Measurements from ENCODE around the gene KANK3. TPM values are rescaled to one million over a fixed set of nuclear protein-coding genes. Genes with fewer than 3 reads are reported as not detected.

The KANK3 gene
- total RNA-seq, 1 experiment from 2014 or later, result 0.37 TPM

DNA sequence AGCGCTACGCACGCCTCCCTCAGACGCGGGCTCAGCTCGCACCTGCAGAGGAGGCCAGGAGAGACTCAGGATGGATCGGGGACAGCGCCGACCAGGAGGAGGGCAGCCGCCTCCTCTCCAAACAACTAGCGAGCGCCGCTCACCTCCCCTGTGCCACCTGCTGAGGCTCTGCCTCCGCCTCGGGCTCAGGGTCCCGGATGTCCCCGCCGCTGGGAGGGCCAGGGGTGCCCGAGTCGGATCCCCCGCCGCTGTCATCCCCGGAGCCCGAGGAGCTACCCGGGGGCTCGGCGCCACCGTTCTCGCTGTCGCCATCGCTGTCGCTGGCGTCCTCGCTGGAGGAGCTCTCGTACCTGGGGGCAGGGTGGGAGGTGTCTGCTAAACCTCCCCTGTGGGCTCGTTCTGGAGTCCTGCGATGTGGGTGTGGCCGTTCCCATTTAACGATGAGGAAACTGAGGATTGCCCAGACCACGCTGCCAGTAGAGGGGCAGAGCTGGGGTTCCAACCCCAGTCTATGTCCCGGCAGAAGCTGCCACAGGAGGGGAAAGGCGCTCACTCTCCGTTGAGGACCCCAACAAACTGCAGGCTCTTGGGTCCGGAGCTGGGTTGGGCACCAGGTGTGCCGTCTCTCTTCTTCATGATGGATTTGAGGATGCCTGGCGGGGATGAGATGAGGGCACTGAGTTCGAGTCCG is 9.2 kb downstream of the KANK3 start:
- Histone ChIP-seq H3K4me1 (replicated peaks; ENCODE audit: insufficient read depth) (no peaks in the 10 kb centered on the region), H3K36me3 (ENCODE audit: low read depth) (no peaks in the 10 kb centered on the region), H3K4me3 (no peak overlapping the region), H3K27ac (no peak overlapping the region), H3K79me2 (ENCODE audit: low read depth) (no peaks in the 10 kb centered on the region), H3K4me2 (no peak overlapping the region), H2AFZ (no peak overlapping the region), H3K9me2 (ENCODE audit: insufficient read depth) (no peaks in the 10 kb centered on the region), H3K9me3 (ENCODE audit: insufficient read depth, low read depth) (no peaks in the 10 kb centered on the region), H4K20me1 (ENCODE audit: insufficient read depth) (no peaks in the 10 kb centered on the region), H3K27me3 (ENCODE audit: insufficient read depth, low read depth) (no peaks in the 10 kb centered on the region), H3F3A (ENCODE audit: insufficient read depth, low read depth) (peaks cover 19% of the 10 kb centered on the region)
- ChIA-PET CTCF (interaction anchor here (0.7 kb wide), 1 partner anchor 331 kb away, joined by 3 read pairs; no protein-coding TSS in a partner anchor), POLR2A (ENCODE audit: unreplicated experiment) (interaction anchor here (0.6 to 0.7 kb wide), 2 partner anchors 79 to 180 kb away, joined by 3 read pairs; partner anchors contain the start of genes MARCHF2 and ZNF414)
- intact Hi-C loops (cut with micrococcal nuclease; ENCODE audit: unreplicated experiment), result no loop called here
- TF ChIP-seq EZH2 (IDR thresholded peaks at IDR 0.05; ENCODE audit: low read depth), result no peak
- TF ChIP-seq, protein P1, sequence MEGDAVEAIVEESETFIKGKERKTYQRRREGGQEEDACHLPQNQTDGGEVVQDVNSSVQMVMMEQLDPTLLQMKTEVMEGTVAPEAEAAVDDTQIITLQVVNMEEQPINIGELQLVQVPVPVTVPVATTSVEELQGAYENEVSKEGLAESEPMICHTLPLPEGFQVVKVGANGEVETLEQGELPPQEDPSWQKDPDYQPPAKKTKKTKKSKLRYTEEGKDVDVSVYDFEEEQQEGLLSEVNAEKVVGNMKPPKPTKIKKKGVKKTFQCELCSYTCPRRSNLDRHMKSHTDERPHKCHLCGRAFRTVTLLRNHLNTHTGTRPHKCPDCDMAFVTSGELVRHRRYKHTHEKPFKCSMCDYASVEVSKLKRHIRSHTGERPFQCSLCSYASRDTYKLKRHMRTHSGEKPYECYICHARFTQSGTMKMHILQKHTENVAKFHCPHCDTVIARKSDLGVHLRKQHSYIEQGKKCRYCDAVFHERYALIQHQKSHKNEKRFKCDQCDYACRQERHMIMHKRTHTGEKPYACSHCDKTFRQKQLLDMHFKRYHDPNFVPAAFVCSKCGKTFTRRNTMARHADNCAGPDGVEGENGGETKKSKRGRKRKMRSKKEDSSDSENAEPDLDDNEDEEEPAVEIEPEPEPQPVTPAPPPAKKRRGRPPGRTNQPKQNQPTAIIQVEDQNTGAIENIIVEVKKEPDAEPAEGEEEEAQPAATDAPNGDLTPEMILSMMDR (conservative IDR thresholded peaks at IDR 0.05), result no peak
- no TSS peak for BruUV-seq (replicated peaks)
- no peak for DNase-seq

DNA sequence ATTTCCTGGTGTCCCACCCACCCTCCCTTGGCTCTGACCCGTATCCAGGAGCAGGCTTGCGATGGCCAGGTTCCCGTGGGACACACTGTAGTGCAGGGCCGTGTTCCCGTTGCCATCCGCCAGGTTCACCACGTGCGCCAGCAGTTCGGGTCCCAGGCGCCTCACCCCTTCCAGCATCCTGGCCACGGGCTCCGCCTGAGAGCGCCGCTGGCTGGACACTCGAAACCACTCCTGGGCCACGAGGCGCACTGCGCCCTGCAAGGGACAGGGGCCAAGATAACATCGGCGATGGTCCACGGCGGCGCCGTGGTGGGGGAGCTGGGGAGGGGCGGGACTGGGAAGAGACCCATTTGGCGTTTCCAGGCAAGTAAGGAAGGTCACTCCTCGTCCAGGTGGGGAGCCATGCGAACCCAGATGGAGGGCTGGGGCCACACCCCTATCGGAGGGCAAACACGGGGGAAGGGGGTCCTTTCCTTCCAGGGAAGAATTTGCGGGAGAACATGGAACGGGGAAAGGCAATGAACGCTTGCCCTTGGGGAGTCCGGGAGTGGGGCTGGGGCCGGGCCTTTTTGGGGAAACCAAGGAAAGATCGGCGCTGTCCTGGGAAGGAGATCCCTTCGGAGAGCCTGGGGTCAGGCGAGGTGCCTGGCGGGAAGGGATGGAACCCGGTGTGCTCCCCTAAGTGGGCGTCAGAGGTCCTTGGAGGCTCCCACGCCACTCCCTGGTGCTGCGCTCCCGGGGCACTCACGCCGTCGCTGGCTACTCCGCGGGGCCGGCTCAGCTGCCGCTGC is 9.9 kb downstream of the KANK3 start:
- Histone ChIP-seq H3K9me3 (ENCODE audit: insufficient read depth, low read depth) (no peaks in the 10 kb centered on the region), H3K4me1 (replicated peaks; ENCODE audit: insufficient read depth) (no peaks in the 10 kb centered on the region), H3F3A (ENCODE audit: insufficient read depth, low read depth) (peaks cover 17% of the 10 kb centered on the region; the same call in 1 of the 2 replicates), H3K4me2 (no peak overlapping the region), H3K9me2 (ENCODE audit: insufficient read depth) (no peaks in the 10 kb centered on the region), H4K20me1 (ENCODE audit: insufficient read depth) (no peaks in the 10 kb centered on the region), H3K79me2 (ENCODE audit: low read depth) (no peaks in the 10 kb centered on the region), H3K36me3 (ENCODE audit: low read depth) (no peaks in the 10 kb centered on the region), H2AFZ (no peak overlapping the region), H3K27ac (no peak overlapping the region), H3K4me3 (no peak overlapping the region), H3K27me3 (ENCODE audit: insufficient read depth, low read depth) (no peaks in the 10 kb centered on the region)
- POLR2A ChIA-PET (ENCODE audit: unreplicated experiment), result no interaction called here
- DNase-seq, result peak in 1 of 2 experiments; percentile 1
- TF ChIP-seq, protein P1 (conservative IDR thresholded peaks at IDR 0.05), result no peak
- no peak for TF ChIP-seq EZH2 (IDR thresholded peaks at IDR 0.05; ENCODE audit: low read depth)
- CTCF ChIA-PET, result no interaction called here
- intact Hi-C loops (cut with micrococcal nuclease; ENCODE audit: unreplicated experiment), result no loop called here
- no TSS peak for BruUV-seq (replicated peaks)

DNA sequence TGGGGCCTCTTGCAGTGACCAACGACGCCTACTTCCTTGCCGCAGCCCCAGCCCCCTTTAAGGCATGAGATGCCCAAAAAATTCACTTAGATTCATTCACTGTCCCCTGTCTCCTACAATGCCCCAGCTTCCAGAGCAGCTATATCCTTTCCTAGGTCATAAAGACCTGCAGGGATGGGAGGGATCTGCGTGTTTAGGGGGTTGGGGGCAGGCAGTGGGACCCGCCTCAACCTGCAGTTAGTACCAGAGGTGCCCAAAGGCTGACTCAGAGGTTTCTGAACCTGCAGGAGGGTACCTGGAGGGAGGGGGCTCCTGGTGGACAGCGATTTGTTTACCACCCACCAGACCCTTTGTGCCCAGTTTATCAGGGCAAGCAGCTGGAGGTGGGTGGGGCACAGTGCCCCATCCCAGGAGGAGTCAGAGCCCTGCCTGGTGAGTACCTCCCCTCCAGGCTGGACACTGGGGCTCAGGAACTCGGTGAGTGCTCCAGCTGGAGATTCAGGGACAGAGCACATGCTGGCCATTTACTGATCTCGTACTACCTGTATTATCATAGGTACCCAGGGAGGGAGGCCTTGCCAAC is 11.7 kb downstream of the KANK3 start:
- intact Hi-C loops (cut with micrococcal nuclease; ENCODE audit: unreplicated experiment), result no loop called here

More for the DNA sequence above, 11.7 kb downstream of the KANK3 start:
- Histone ChIP-seq H3F3A (ENCODE audit: insufficient read depth, low read depth) (peaks cover 22% of the 10 kb centered on the region; the same call in 1 of the 2 replicates), H3K4me1 (replicated peaks; ENCODE audit: insufficient read depth) (no peaks in the 10 kb centered on the region), H3K4me3 (no peak overlapping the region), H3K9me3 (ENCODE audit: insufficient read depth, low read depth) (no peaks in the 10 kb centered on the region), H3K79me2 (ENCODE audit: low read depth) (no peaks in the 10 kb centered on the region), H3K36me3 (ENCODE audit: low read depth) (no peaks in the 10 kb centered on the region), H4K20me1 (ENCODE audit: insufficient read depth) (no peaks in the 10 kb centered on the region), H3K9me2 (ENCODE audit: insufficient read depth) (no peaks in the 10 kb centered on the region), H3K4me2 (no peak overlapping the region), H3K27ac (no peak overlapping the region), H3K27me3 (ENCODE audit: insufficient read depth, low read depth) (no peaks in the 10 kb centered on the region), H2AFZ (no peak overlapping the region)
- CTCF ChIA-PET, result no interaction called here
- DNase-seq, result no peak
- TF ChIP-seq, protein P1 (conservative IDR thresholded peaks at IDR 0.05), result no peak
- TF ChIP-seq EZH2 (IDR thresholded peaks at IDR 0.05; ENCODE audit: low read depth), result no peak
- BruUV-seq (replicated peaks), result no TSS peak
- POLR2A ChIA-PET (ENCODE audit: unreplicated experiment), result no interaction called here

Data from PC-9 (cell line).